Measurements from ENCODE around the gene BRME1.

Gene BRME1

GRCh38 chr19:13840305-13841085 is 65.4 kb downstream of the BRME1 start:
- in situ Hi-C loops (cut with MboI; ENCODE audit: low sequenced_read_pairs, unreplicated experiment) = no loop called here
- no peak for DNase-seq (ENCODE audit: low spot score)

GRCh38 chr19:13839938-13840304 is 66.0 kb downstream of the BRME1 start:
- in situ Hi-C loops (cut with MboI; ENCODE audit: low sequenced_read_pairs, unreplicated experiment) = no loop called here
- DNase-seq (ENCODE audit: low spot score) = no peak
- no peak for TF ChIP-seq CTCF (IDR thresholded peaks at IDR 0.05; ENCODE audit: borderline replicate concordance, control extremely low read depth, extremely low read depth, insufficient read depth, missing control alignments)

More at GRCh38 chr19:13840305-13841085, 65.4 kb downstream of the BRME1 start:
- no peak for TF ChIP-seq CTCF (IDR thresholded peaks at IDR 0.05; ENCODE audit: borderline replicate concordance, control extremely low read depth, extremely low read depth, insufficient read depth, missing control alignments)

- no peak for TF ChIP-seq CTCF (IDR thresholded peaks at IDR 0.05; ENCODE audit: borderline replicate concordance, control extremely low read depth, extremely low read depth, insufficient read depth, missing control alignments)
- peak; percentile 91 for DNase-seq (ENCODE audit: low spot score)
- in situ Hi-C loops (cut with MboI; ENCODE audit: low sequenced_read_pairs, unreplicated experiment) = no loop called here
These were observed 66.6 kb downstream of the BRME1 start for GRCh38 chr19:13839130-13839937.

GRCh38 chr19:13838435-13839129 is 67.3 kb downstream of the BRME1 start:
- in situ Hi-C loops (cut with MboI; ENCODE audit: low sequenced_read_pairs, unreplicated experiment) = no loop called here
- DNase-seq (ENCODE audit: low spot score) = no peak
- no peak for TF ChIP-seq CTCF (IDR thresholded peaks at IDR 0.05; ENCODE audit: borderline replicate concordance, control extremely low read depth, extremely low read depth, insufficient read depth, missing control alignments)

- no peak for TF ChIP-seq CTCF (IDR thresholded peaks at IDR 0.05; ENCODE audit: borderline replicate concordance, control extremely low read depth, extremely low read depth, insufficient read depth, missing control alignments)
- no peak for DNase-seq (ENCODE audit: low spot score)
- in situ Hi-C loops (cut with MboI; ENCODE audit: low sequenced_read_pairs, unreplicated experiment) = no loop called here
These were observed 69.9 kb downstream of the BRME1 start for GRCh38 chr19:13835791-13836723.
